Medulla oblongata (tissue), 1 donor: ENCODE data around the gene ANKH.
A peak's percentile ranks its signal among the peaks of the same experiment; 100 is the strongest.
"Not testable (repeated sequence)": the region's sequence is repeated elsewhere in the genome, so short reads cannot be mapped to it uniquely, and the experiment has no call there.

ENCODE experiments used
- DNase-seq: peaks from one replicate; pipeline ENCODE4 v3.0.0-alpha.2; 2015; ENCODE audit errors: extremely low spot score

Gene ANKH

DNA sequence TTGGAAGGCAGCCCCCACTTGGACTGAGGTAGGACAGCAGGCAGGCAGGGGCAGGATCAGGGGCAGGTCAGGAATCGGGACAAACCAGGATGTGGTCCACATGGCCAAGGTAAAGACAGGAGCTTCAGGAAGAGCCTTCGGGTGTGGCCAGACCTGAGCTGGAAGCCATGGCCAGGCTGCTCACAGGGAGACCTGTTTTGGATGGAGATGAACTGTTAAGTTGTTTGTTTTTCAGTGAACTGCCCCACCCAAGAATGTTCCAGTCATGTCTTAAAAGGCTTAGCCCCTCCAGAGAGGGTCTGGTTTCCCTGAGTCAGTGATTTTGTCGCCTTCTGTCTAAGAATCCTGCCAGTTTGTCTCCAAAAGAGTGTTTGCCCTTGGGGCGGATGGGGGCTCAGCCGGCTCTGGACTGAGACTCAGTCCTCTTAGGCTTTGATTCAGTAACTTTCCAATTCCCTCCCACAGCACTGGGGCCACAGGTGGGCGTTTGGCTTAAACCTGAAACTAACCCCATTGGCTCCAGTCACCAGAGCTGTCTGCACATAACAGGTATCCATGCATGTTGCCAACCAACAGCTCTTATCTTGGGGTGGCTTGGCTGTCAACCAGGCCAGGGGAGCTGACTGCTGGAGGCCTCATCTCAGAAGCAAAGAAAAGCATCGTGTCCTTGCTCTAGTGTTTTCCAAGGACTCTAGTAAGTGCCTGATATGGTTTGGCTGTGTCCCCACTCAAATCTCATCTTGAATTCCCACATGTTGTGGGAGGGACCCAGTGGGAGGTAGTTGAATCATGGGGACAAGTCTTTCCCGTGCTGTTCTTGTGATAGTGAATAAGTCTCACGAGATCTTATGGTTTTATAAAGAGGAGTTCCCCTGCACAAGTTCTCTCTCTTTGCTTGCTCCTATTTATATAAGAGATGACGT lies 11.3 kb upstream of the ANKH start:
- DNase-seq, result no peak

DNA sequence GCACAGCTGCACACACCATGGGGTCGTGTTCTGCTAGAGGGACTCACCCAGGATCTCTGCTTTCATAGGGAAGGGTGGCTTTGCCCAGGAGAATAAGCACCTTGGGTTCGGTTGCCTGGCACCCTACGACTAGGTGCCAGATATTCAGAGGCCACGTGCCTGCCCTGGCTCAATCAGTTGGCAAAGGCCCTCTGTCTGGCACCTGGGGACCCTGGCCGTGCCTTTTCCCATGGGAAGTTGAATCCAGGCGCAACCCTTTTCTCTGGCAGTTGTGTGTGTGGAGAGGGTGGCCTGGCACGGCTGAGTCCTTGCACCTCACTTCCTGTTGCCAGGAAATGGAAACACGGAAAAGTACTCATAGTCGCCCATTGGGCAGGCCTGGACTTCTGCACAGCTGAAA lies 10.2 kb upstream of the ANKH start:
- DNase-seq, result no peak

DNA sequence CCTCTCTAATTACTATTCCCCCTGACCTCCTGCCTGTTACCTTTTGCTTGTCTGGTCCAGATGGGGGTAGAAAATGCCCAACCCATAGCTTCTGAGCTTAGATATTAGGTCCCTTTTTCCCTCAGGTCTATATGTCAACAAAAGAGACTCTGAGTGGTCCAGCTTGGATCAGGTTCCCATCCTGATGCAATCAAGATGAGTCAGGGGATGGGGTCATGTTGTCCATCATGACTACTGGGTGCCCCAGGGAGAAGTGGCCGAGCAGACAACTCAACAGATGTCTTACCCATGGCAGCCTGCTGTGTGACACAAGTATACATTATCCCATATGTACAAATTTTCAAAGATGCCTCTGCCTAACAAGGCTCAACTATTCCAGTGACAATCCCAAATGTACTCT lies 9.1 kb upstream of the ANKH start:
- DNase-seq, result no peak

DNA sequence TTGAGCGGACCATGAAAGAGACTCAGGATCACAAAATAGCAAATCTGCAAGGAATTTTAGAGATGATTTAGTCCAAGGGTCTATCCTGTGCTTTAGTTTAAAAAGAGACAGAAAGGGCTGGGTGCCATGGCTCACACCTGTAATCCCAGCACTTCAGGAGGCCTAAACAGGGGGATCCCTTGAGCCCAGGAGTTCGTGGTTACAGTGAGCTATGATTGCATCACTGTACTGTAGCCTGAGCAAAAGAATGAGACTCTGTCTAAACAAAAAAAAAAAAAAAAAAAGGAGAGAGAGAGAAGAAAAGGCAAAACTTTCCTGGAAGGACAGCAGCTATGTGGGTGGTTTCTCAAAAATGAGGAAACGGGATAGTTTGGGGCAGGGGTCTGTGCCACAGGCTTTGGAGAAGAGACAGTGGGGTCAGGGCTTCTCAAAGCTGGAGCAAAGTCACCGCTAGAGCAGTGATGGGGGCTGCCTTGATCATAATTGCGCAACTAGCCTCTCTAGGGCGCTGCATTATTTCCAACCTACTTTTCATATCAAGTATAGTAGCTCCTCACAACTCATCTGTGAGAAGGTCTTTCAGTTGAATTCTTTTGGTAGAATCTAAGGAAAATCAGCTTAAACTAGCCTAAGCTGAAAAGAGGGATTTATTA lies 8.5 kb upstream of the ANKH start:
- DNase-seq, result no peak

DNA sequence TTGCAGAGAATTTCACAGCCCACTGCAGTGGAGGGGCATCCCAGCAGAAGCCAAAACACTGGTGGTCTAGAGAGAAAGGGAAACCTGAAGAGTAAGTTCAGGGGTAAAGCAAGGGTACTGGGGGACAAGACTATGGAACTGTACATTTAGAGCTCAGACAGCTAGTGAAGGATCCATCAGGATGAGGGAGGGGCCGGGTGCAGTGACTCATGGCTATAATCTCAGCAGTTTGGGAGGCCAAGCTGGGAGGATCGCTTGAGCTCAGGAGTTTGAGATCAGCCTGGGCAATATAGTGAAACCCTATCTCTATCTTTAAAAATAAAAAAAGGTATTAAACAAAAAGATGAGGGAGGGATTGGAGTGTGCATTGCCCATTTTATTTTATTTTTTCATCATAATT lies 7.8 kb upstream of the ANKH start:
- no peak for DNase-seq

DNA sequence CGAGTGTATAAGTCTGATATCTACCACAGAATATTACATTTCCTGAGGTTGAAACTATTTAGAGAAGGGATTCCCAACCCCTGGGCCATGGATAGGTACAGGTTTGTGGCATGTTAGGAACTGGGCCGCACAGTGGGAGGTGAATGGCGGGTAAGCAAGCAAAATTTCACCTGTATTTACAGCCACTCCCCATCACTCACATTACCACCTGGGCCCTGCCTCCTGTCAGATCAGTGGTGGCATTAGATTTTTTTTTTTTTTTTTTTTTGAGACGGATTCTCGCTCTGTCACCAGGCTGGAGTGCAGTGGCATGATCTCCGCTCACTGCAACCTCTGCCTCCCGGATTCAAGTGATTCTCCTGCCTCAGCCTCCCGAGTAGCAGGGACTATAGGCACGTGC lies 6.6 kb upstream of the ANKH start:
- DNase-seq, result not testable (repeated sequence)

DNA sequence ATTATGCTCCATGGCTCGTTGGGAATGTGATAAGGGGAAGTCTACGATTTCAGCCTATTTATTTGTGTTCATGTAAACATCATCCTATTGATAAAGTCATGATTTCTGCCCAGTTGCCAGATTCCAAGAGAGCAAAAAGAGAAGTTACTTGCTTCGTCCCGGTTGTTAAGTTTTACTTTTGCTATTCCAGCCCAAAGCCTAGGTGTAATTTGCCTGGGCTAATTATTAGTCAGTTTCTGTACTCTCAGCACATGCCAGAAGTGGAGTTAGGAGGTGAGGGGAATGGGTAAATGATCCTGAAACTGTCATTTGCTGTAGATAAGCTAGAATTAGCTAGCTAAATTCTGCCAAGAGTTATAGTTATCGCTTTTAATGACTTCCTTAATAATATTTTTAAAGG lies 4.5 kb upstream of the ANKH start:
- DNase-seq, result no peak

DNA sequence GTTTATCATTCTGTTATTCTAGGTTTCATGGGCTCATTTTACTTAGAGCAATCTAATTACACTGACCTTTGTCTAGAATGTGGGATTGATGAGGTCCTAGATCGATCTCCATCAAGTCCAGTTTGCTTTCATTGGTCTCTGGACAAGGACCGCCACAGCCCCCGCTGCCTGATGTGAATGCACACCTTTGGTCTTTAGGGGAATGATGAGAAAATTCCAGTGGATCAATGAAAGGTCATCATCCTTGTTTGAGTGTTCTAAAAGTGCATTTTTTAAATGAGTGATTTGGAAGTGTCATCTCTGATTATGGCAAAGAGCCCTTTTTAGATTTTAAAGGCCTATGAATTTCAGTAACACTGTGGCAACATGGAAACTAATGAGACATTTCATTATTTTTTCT lies 2.2 kb upstream of the ANKH start:
- no peak for DNase-seq

DNA sequence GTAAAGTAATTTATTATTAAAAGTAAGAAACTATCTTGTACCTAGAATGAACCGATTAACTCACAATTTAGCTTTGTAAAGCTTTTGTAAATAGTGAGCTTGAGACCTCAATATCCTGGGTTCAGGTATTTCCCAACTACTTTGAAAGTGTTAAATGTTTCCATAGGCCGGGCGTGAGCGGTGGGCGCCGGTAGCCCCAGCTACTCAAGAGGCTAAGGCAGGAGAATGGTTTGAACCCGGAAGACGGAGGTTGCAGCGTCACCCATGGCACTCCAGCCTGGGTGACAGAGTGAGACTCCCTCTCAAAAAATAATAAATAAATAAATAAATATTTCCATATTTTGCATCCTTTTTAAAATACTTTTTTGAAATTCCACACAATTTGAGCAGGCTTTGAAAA lies 1.5 kb upstream of the ANKH start:
- no peak for DNase-seq

DNA sequence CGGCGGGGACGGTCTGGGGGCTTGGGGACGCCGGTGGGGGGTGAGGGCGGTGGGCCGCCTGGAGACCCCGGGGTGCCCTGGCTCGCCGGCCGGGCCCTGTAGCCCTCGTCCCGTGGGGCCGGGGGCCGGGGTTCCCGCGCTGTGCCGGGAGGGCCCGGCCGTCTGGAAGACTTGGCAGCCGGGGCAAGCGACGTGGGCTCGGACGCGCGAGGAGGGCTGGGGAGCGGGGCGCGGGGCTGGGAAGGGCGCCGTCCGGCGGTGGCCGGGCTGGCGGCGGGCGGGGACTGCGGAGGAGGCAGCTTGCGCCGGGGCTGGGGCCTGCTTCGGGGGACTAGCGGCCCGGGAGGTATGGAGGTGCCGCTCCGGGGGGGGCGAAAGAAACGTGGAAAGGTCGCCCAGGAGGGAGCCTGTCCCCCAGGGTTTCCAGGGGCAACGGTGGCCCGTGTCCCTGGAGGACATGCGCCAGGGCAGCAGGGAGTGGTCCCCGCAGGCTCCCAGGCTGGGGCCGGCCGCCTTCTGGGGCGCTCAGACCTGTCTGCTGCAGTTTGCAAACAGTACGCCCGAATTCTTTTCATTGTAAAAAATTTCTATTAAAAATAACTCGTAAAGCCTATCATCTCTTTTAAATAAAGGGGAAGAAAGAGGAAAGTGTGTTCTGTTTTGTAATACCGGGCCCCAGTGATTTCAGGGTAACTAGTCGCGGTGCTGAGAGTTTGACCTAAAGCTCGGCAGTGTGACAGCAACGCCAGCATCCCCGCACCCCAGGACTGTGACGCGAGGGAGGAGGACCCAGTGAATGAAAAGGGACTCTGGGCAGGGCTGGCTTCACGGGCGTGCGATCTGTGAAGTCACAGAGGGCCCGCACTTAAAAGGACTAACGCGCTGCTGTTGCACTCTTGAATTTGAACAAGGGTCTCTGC lies 752 bp upstream of the ANKH start:
- peak; percentile 88 for DNase-seq

DNA sequence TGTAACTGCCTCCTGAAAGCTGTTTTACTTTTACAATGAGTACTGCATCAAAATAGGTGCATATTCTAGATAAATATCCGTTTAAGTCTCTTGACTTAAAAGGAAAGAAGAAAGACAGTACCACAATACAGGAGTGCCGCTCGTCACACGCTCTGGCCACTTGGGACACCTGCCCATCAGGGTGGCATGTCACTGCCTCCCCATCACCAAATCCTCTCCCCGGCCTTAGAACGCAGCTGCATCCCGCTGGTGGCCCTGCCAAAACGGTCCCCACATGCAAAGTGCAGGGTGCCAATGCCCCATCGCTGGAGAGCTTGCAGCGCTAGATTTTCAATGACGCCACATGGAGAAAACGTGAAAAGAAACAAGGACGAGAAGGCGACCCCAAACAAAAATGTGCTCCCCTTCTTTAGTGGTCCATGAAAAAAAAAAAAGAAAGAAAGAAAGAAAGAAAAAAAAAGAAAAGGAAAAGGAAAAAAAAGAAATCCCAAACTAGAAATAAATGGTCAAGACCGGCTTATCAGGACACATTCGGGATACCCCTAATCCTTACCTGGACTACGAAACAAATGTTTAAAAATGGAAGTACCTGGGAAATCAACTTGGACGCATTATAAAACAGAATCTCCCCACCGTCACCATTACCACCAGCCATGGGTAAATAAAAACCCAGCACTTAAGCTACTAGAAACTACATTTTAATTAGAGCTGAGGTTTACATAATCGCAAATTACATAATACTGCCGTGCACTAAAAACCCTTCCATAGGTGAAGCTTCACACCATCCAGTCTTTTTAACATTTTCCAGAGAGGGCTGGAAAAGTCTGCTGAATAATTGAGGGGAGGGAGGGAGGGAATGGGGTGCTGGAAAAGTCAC lies 1.0 kb downstream of the ANKH start:
- DNase-seq, result peak; percentile 54

DNA sequence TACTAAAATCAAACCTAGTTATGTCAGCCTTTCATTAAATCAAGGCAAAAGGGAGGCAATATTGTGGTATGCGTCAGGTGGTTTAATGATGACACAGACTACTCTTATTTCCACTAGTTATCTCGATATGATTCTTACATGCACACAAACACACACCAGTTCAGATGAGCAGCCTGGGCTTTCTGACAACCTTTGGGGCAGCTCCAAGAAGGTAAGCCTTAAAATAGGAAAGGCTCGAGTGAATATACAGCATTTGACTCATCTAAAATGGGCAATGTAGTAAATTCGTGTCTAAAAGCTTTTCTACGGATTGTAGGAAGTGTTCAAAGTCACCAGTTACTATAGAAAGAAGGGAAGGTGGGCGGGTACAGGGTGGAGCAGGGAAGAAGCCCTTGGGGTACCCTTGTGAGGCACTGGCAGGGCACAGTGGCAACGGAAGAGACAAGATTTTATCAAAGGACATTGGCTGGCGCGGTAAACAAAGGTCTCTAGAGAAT lies 1.9 kb downstream of the ANKH start:
- peak; percentile 51 for DNase-seq

DNA sequence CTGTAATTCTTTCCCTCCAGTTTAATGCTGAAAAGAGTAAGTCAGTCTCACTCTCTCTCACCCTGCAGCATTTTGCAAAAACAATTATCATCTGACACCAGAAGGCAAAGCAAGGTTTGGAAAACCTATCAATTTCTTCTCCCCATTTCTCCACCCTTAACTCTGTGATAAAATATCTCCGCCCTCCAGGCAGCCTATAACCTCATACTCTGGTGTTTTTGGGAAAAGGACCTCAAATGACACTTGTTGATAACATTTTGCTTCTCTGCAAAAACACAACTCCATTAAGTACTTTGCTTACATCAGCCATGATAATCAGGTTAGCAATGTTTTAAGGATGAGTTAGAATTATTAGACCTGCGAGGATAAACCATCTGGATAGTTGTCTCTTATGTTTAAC lies 2.3 kb downstream of the ANKH start:
- no peak for DNase-seq

DNA sequence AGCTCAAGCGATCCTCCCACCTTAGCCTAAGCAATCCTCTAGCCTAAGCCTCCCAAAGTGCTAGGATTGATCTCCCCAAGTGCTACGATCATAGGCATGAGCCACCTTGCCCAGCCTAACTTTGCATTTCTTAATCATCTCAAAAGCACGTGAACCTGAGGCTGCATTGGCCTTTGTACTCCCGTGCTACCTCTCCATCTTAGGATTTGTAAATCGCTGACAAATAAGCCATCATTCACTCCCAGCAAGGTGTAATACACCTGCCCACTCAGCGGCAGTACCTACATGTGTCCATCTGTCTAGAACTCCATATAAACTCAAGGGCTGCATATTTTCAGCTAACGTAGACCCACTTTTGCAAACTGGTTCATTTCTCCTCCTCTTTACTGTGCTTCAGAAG lies 2.8 kb downstream of the ANKH start:
- DNase-seq, result no peak

DNA sequence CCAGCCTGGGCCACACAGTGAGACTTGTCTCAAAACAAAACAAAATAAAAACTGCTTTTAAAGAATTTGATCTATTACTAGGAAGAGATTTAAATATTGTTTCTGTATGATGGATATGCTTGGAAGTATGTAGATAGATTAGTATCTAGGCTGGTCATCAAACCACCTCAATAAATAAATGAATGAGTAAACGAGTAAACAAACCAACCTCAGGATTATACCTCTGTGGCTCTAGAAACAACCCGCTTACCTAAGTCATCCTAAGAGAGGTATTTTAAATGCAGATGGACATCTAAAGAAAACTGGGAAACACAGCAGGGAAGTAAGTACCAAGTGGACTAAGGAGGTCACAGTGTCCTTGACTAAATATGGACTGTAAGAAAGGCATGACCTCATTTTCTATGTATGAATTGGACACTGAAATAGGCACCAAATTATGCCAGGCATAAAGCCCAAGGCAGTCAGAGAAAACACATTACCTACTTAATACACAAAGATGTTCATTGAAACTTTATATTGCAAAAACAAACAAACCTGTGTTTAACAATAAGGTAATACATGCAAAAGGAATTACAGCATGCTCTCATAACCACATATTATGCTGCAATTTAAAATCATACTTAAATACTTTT lies 7.3 kb downstream of the ANKH start:
- no peak for DNase-seq

DNA sequence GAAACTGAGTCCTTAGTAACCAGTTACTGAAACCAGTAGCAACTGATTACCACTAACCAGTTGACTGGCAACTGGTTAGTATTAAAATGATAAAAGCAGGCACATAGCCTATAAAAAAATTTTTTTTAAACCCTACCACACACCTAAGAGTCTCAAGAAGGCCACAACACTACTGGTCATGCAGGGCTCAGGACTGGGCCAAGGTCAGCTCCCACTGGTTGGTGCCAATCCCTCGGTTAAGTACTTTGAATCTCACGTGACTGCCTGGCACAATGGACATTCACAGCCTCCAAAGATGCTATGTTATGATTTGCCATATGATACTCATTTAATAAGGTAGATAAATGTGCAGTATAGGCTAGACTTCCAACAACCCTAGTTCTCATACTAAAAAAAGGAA lies 8.5 kb downstream of the ANKH start:
- no peak for DNase-seq

DNA sequence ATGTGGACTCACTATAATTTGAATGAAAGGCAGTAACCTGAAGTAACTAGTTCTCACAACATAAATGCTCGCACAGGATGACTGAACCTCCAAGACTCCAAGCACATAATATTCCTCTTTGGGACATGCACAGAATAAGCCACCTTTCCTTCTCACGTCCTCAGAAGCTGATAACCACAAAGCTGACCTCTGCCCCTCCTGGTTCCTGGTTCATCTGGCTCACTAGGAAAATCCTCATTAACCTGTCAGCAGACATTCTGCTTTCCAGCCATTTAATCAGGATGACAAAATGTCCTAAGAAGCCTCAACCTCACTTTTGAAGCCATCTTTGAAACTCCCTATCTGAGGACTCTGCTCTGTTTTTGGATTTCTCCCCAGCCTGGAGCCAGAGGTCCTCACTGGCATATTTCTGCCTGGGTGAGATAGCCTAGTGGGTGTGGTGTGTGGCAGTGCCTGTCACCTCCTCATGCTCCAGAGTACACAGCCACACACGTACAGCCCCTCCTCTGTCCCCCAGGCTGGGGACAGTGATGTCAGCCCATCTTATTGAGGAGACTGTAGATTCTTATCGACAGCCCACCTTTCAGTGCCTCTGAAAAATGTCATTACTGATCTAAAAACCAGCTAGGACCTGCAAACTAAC lies 10.3 kb downstream of the ANKH start:
- DNase-seq, result no peak

DNA sequence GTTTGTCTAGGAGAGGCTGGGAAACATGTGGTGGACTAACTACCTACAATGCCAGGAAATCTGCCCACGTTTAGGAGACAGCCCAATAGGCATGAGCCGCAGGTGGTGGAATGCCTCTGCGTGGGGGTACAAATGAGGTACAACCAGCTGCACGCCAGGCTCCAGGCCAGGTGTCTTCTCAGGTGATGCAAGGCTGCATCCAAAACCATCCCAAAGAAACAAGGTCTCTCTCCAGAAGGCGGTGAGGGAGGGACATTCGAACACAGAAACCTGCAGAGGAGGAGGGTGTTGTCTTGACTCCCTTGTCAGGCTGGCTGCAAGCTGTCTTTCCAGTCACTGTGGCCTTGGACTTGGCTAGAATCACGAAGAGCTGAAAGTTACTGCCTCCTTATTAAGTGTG lies 11.6 kb downstream of the ANKH start:
- no peak for DNase-seq

DNA sequence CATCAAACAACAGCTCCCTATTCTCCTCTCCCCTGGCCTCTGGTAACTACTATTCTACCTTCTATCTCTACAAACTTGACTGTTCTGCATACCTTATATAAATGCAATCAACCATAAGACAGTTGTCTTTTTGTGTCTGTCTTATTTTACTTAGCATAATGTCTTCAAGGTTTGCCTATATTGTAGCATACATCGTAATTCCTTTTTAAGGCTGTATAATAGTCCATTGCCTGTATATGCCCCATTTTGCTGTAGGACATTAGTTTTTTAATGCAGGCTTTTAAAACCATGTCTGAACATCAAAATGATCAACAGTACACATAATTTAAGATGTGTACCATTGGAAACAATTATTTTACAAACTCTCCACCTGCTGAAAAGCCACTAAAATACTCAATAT lies 12.4 kb downstream of the ANKH start:
- no peak for DNase-seq

DNA sequence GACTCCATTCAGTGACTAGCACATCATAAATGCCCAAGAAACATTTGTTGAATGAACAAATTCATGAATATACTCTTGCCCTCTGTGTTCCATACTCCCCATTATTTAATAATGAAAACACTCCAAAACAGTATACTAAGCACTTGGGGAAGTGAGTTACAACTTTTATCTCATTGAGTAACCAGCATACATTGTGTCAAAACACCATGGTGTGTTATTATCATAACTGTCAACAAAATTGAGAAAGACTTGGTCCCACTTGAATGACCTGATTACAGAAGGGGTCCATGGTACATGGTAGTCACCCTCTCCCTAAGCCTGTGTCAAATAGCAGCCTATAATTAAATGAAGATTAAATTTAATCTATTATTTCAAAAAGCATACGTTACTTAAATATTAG lies 16.2 kb downstream of the ANKH start:
- DNase-seq, result no peak
